H1 (cell line): ENCODE data around the gene MST1R. TPM values are rescaled to one million over a fixed set of nuclear protein-coding genes. Genes with fewer than 3 reads are reported as not detected.

ENCODE experiments used
- CHD7 ChIP-seq: fragments of 300-600 bp; sonication (generic); IDR thresholded peaks from 2 replicates; pipeline ENCODE4 v1.7.1; 2012; ENCODE audit warnings: low read length, moderate library complexity, mild to moderate bottlenecking, inconsistent platforms; ENCODE audit not compliant: insufficient replicate concordance
- E2F6 ChIP-seq: IDR thresholded peaks from 2 replicates; pipeline ENCODE4 v1.6.1; 2012; ENCODE audit warnings: inconsistent platforms
- JUN ChIP-seq: IDR thresholded peaks from 2 replicates; pipeline ENCODE4 v1.6.1; 2011; ENCODE audit warnings: low read depth, mild to moderate bottlenecking, improper control_type of control experiment, low read length
- MAX ChIP-seq: IDR thresholded peaks from 2 replicates; pipeline ENCODE4 v1.6.1; 2012; ENCODE audit warnings: inconsistent platforms
- NANOG ChIP-seq: IDR thresholded peaks from 2 replicates; pipeline ENCODE4 v1.6.1; 2011; ENCODE audit warnings: low read length, low read depth, mild to moderate bottlenecking, inconsistent platforms; ENCODE audit not compliant: insufficient read depth, poor library complexity, severe bottlenecking
- RBBP5 ChIP-seq: IDR thresholded peaks from 2 replicates; pipeline ENCODE4 v1.7.1; 2012; ENCODE audit warnings: low read depth, mild to moderate bottlenecking, inconsistent platforms, low read length, moderate library complexity, borderline replicate concordance
- RFX5 ChIP-seq: IDR thresholded peaks from 2 replicates; pipeline ENCODE4 v1.6.1; 2011; ENCODE audit warnings: low read depth, low read length, improper control_type of control experiment, borderline replicate concordance
- polyA plus RNA-seq, 7 experiments: library from polyadenylated mRNA; depleted of rRNA in 3 of 7; stranded (reverse) in 5 of 7; unstranded in 2 of 7; fragments of >200 nt in 5 of 7; fragments of 200-250 nt in 2 of 7; gene quantifications; 1 replicate in 5 of 7; 2 replicates in 1 of 7; 4 replicates in 1 of 7; pipeline versions ENCODE4 v1.2.1 to v1.2.3, GENCODE V29; 2011 to 2013; ENCODE audit warnings: missing spikeins in 2 of 7, mixed read lengths in 2 of 7
- total RNA-seq: library from RNA; stranded (reverse); fragmentation: NEBNext Ultra II Directional; extraction: Animal tissue kit (Norgen Biotek cat#: 25700); gene quantifications from 2 replicates; pipeline ENCODE4 v1.2.1, GENCODE V29; 2021

The MST1R gene
- total and polyA plus RNA-seq, 2 of the 8 experiments (the other 6 are each of a cell fraction or from before 2014, with no cell fraction given): 4.8 to 7.6 TPM

GRCh38 chr3:49939858-49940666 is 36.4 kb upstream of the MST1R start, which contains the start of gene RBM6 (continued):
- TF ChIP-seq CHD7 (no peak), E2F6 (peak; percentile 88), RFX5 (no peak), RBBP5 (peak; percentile 78), MAX (peak; percentile 92), JUN (no peak), NANOG (no peak)
